Naive thymus-derived CD8-positive, alpha-beta T cell (primary cell): Measurements from ENCODE around the gene KSR2. TPM values are rescaled to one million over a fixed set of nuclear protein-coding genes. Genes with fewer than 3 reads are reported as not detected.

Experiments
- ATAC-seq, 2 donors: fragments of 150-1000 bp; cut with Tn5 transposase in 1 of 2; sonication (Bioruptor Pico), chemical (Tn5 transposase) in 1 of 2; 1 replicate in 1 of 2; 2 replicates in 1 of 2; pipeline ENCODE4 v1.10.0; 2021; ENCODE audit warnings: mild to moderate bottlenecking in 2 of 2, moderate library complexity in 2 of 2
- POLR2A ChIA-PET: fragments of 350-600 bp; sonication (Branson Sonifier 250); formaldehyde crosslinking; loops from one replicate; lab custom pipeline; 2021; ENCODE audit warnings: antibody characterized with exemption; lab: Charles Lee
- DNase-seq, 10 donors: peaks; one replicate each; pipeline versions ENCODE4 v3.0.0 to v3.0.0-alpha.2; 2020 to 2022
- H3K27ac Mint-ChIP-seq, 10 donors: one replicate each; pipeline ENCODE4 v1.8.0; 2020 to 2022; ENCODE audit warnings: mild to moderate bottlenecking in 10 of 10, mixed read lengths in 10 of 10, moderate library complexity in 4 of 10, inconsistent platforms in 1 of 10
- H3K27me3 Mint-ChIP-seq, 5 donors: one replicate each; pipeline ENCODE4 v1.8.0; 2021 to 2022; ENCODE audit warnings: mixed read lengths in 5 of 5
- H3K36me3 Mint-ChIP-seq, 3 donors: one replicate each; pipeline ENCODE4 v1.8.0; 2020 to 2022; ENCODE audit warnings: mixed read lengths in 3 of 3, mild to moderate bottlenecking in 2 of 3, inconsistent platforms in 1 of 3
- H3K4me1 Mint-ChIP-seq, 4 donors: one replicate each; pipeline ENCODE4 v1.8.0; 2021 to 2022; ENCODE audit warnings: mixed read lengths in 4 of 4
- H3K4me3 Mint-ChIP-seq, 10 donors: one replicate each; pipeline ENCODE4 v1.8.0; 2020 to 2022; ENCODE audit warnings: mild to moderate bottlenecking in 10 of 10, mixed read lengths in 10 of 10, moderate library complexity in 6 of 10, inconsistent platforms in 1 of 10
- H3K9me3 Mint-ChIP-seq, 9 donors: one replicate each; pipeline ENCODE4 v1.8.0; 2020 to 2022; ENCODE audit warnings: mixed read lengths in 9 of 9, mild to moderate bottlenecking in 3 of 9, inconsistent platforms in 1 of 9, moderate library complexity in 1 of 9
- polyA plus RNA-seq, 3 donors: library from polyadenylated mRNA; unstranded; fragments of 300-500 nt; fragmentation: Illumina TruSeq; gene quantifications; one replicate each; pipeline ENCODE4 v1.2.3, GENCODE V29; 2021
- total RNA-seq, 8 experiments: library from RNA in 2 of 8; stranded (reverse) in 2 of 8; gene quantifications; one replicate each; pipeline ENCODE4 v1.2.3 and lab custom pipeline; 2021 to 2026

Gene KSR2
- total and polyA plus RNA-seq, 5 experiments from 2014 or later = not detected

- H3K4me3 Mint-ChIP-seq = no peak overlapping the region
- POLR2A ChIA-PET = no interaction called here
- DNase-seq = no peak
These were observed 123.4 kb downstream of the KSR2 start for GRCh38 chr12:117845271-117845904.

GRCh38 chr12:117844114-117844830 is 124.5 kb downstream of the KSR2 start:
- POLR2A ChIA-PET = interaction anchor here (0.6 kb wide), 1 partner anchor 10 kb away, joined by 5 read pairs; no protein-coding TSS in a partner anchor
- peaks cover 0 to 3% (median 0%) of the 10 kb centered on the region in 4 donors for H3K4me1 Mint-ChIP-seq
- no peak overlapping the region for H3K4me3 Mint-ChIP-seq
- H3K9me3 Mint-ChIP-seq = peaks cover 0 to 19% (median 5%) of the 10 kb centered on the region in 9 donors
- H3K27me3 Mint-ChIP-seq = peaks cover 19 to 55% (median 48%) of the 10 kb centered on the region in 5 donors
- H3K36me3 Mint-ChIP-seq = peaks cover 0 to 5% (median 0%) of the 10 kb centered on the region in 3 donors
- peak overlapping the region in 1 of 10 donors; percentile 36 for H3K27ac Mint-ChIP-seq
- DNase-seq (no peak), ATAC-seq (no peak)

More at GRCh38 chr12:117845271-117845904, 123.4 kb downstream of the KSR2 start:
- Mint-ChIP-seq H3K4me1 (peaks cover 0 to 7% (median 0%) of the 10 kb centered on the region in 4 donors), H3K9me3 (peaks cover 0 to 19% (median 5%) of the 10 kb centered on the region in 9 donors), H3K36me3 (peaks cover 0 to 5% (median 0%) of the 10 kb centered on the region in 3 donors), H3K27me3 (peaks cover 22 to 66% (median 54%) of the 10 kb centered on the region in 5 donors), H3K27ac (peak overlapping the region in 2 of 10 donors; percentile 14 to 77)
- ATAC-seq = no peak

- H3K4me1 Mint-ChIP-seq = no peaks in the 10 kb centered on the region
These were observed 126.2 kb downstream of the KSR2 start for GRCh38 chr12:117842630-117843029.

GRCh38 chr12:117842220-117842619 is 126.6 kb downstream of the KSR2 start:
- no peak overlapping the region for H3K27ac Mint-ChIP-seq
- peaks cover 0 to 5% (median 0%) of the 10 kb centered on the region in 3 donors for H3K36me3 Mint-ChIP-seq
- peaks cover 14 to 49% (median 47%) of the 10 kb centered on the region in 5 donors for H3K27me3 Mint-ChIP-seq

More at GRCh38 chr12:117842630-117843029, 126.2 kb downstream of the KSR2 start:
- Mint-ChIP-seq H3K36me3 (peaks cover 0 to 5% (median 0%) of the 10 kb centered on the region in 3 donors), H3K4me3 (no peak overlapping the region), H3K27ac (no peak overlapping the region), H3K9me3 (peaks cover 0 to 19% (median 5%) of the 10 kb centered on the region in 9 donors), H3K27me3 (peaks cover 11 to 47% (median 45%) of the 10 kb centered on the region in 5 donors)
- no peak for ATAC-seq
- POLR2A ChIA-PET = no interaction called here
- DNase-seq = no peak

GRCh38 chr12:117837737-117838050 is 131.1 kb downstream of the KSR2 start:
- DNase-seq (no peak), ATAC-seq (no peak)
- POLR2A ChIA-PET = no interaction called here
- H3K4me3 Mint-ChIP-seq = no peak overlapping the region
- H3K9me3 Mint-ChIP-seq = peaks cover 0 to 7% (median 0%) of the 10 kb centered on the region in 9 donors
- H3K36me3 Mint-ChIP-seq = no peaks in the 10 kb centered on the region
- H3K4me1 Mint-ChIP-seq = peaks cover 0 to 11% (median 5%) of the 10 kb centered on the region in 4 donors
- peaks cover 12 to 53% (median 21%) of the 10 kb centered on the region in 5 donors for H3K27me3 Mint-ChIP-seq
- H3K27ac Mint-ChIP-seq = peak overlapping the region in 1 of 10 donors; percentile 51

More at GRCh38 chr12:117842220-117842619, 126.6 kb downstream of the KSR2 start:
- POLR2A ChIA-PET = no interaction called here
- no peak for ATAC-seq
- no peak overlapping the region for H3K4me3 Mint-ChIP-seq
- H3K4me1 Mint-ChIP-seq = peaks cover 0 to 4% (median 1%) of the 10 kb centered on the region in 4 donors
- H3K9me3 Mint-ChIP-seq = peaks cover 0 to 19% (median 5%) of the 10 kb centered on the region in 9 donors
- DNase-seq = no peak

- Mint-ChIP-seq H3K4me3 (peak overlapping the region; percentile 40 to 56 (median 51)), H3K36me3 (no peaks in the 10 kb centered on the region), H3K27ac (peak overlapping the region in 1 of 10 donors; percentile 51), H3K9me3 (peaks cover 0 to 6% (median 0%) of the 10 kb centered on the region in 9 donors), H3K4me1 (peaks cover 0 to 11% (median 5%) of the 10 kb centered on the region in 4 donors), H3K27me3 (peaks cover 12 to 47% (median 16%) of the 10 kb centered on the region in 5 donors)
- DNase-seq (peak; percentile 34 to 82 (median 64)), ATAC-seq (peak; percentile 52 to 66)
- POLR2A ChIA-PET = interaction anchor here (0.5 kb wide), 1 partner anchor 9 kb away, joined by 6 read pairs; no protein-coding TSS in a partner anchor
These were observed 131.6 kb downstream of the KSR2 start for GRCh38 chr12:117836999-117837736.

GRCh38 chr12:117836476-117836875 is 132.3 kb downstream of the KSR2 start:
- H3K36me3 Mint-ChIP-seq = no peaks in the 10 kb centered on the region
- peaks cover 0 to 3% (median 0%) of the 10 kb centered on the region in 9 donors for H3K9me3 Mint-ChIP-seq
- POLR2A ChIA-PET = no interaction called here
- ATAC-seq (no peak), DNase-seq (no peak)
- H3K27ac Mint-ChIP-seq = no peak overlapping the region
- H3K27me3 Mint-ChIP-seq = peaks cover 11 to 41% (median 12%) of the 10 kb centered on the region in 5 donors
- no peak overlapping the region for H3K4me3 Mint-ChIP-seq
- H3K4me1 Mint-ChIP-seq = peaks cover 0 to 11% (median 5%) of the 10 kb centered on the region in 4 donors

GRCh38 chr12:117835156-117835555 is 133.6 kb downstream of the KSR2 start:
- Mint-ChIP-seq H3K36me3 (no peaks in the 10 kb centered on the region), H3K27ac (no peak overlapping the region), H3K4me1 (peaks cover 0 to 11% (median 5%) of the 10 kb centered on the region in 4 donors), H3K9me3 (peaks cover 0 to 5% (median 0%) of the 10 kb centered on the region in 9 donors), H3K4me3 (no peak overlapping the region), H3K27me3 (peaks cover 11 to 34% (median 16%) of the 10 kb centered on the region in 5 donors)
- ATAC-seq (no peak), DNase-seq (no peak)
- POLR2A ChIA-PET = no interaction called here

GRCh38 chr12:117832459-117833457 is 136.0 kb downstream of the KSR2 start:
- Mint-ChIP-seq H3K4me3 (no peak overlapping the region), H3K27me3 (peaks cover 8 to 18% (median 9%) of the 10 kb centered on the region in 5 donors), H3K9me3 (peaks cover 0 to 25% (median 12%) of the 10 kb centered on the region in 9 donors), H3K36me3 (peaks cover 0 to 8% (median 0%) of the 10 kb centered on the region in 3 donors), H3K27ac (no peak overlapping the region), H3K4me1 (peaks cover 0 to 11% (median 5%) of the 10 kb centered on the region in 4 donors)
- DNase-seq (no peak), ATAC-seq (no peak)
- POLR2A ChIA-PET = no interaction called here

GRCh38 chr12:117830471-117830870 is 138.3 kb downstream of the KSR2 start:
- Mint-ChIP-seq H3K27me3 (peaks cover 0 to 5% (median 0%) of the 10 kb centered on the region in 5 donors), H3K4me1 (no peaks in the 10 kb centered on the region), H3K27ac (no peak overlapping the region), H3K36me3 (peaks cover 0 to 8% (median 0%) of the 10 kb centered on the region in 3 donors), H3K4me3 (no peak overlapping the region), H3K9me3 (peaks cover 0 to 32% (median 14%) of the 10 kb centered on the region in 9 donors)
- no peak for DNase-seq
- POLR2A ChIA-PET = no interaction called here
- ATAC-seq = no peak

GRCh38 chr12:117829108-117829507 is 139.7 kb downstream of the KSR2 start:
- H3K36me3 Mint-ChIP-seq = peaks cover 0 to 8% (median 0%) of the 10 kb centered on the region in 3 donors
- H3K27me3 Mint-ChIP-seq = peaks cover 0 to 5% (median 2%) of the 10 kb centered on the region in 5 donors
- DNase-seq (no peak), ATAC-seq (no peak)
- no peaks in the 10 kb centered on the region for H3K4me1 Mint-ChIP-seq
- peaks cover 0 to 32% (median 14%) of the 10 kb centered on the region in 9 donors for H3K9me3 Mint-ChIP-seq
- H3K4me3 Mint-ChIP-seq = no peak overlapping the region
- no peak overlapping the region for H3K27ac Mint-ChIP-seq
- POLR2A ChIA-PET = no interaction called here
